RPMI8226 (cell line): Measurements from ENCODE around the gene KIAA0825.
A peak's percentile ranks its signal among the peaks of the same experiment; 100 is the strongest.

Experiments used
- DNase-seq: peaks from one replicate; pipeline ENCODE4 v3.0.0-alpha.2; 2015

The KIAA0825 gene

GRCh38 chr5:94508461-94509148 is 109.8 kb downstream of the KIAA0825 start:
- no peak for DNase-seq

- no peak for DNase-seq
Measured at GRCh38 chr5:94505327-94506068, 112.9 kb downstream of the KIAA0825 start.

GRCh38 chr5:94503677-94504076 is 114.7 kb downstream of the KIAA0825 start:
- DNase-seq: no peak

- no peak for DNase-seq
Measured at GRCh38 chr5:94501365-94501764, 117.0 kb downstream of the KIAA0825 start.

- no peak for DNase-seq
Measured at GRCh38 chr5:94499806-94500205, 118.6 kb downstream of the KIAA0825 start.

- DNase-seq: no peak
Measured at GRCh38 chr5:94498199-94498598, 120.2 kb downstream of the KIAA0825 start.

GRCh38 chr5:94485067-94485466 is 133.3 kb downstream of the KIAA0825 start:
- DNase-seq: no peak

- no peak for DNase-seq
Measured at GRCh38 chr5:94481059-94481458, 137.3 kb downstream of the KIAA0825 start.

- DNase-seq: no peak
Measured at GRCh38 chr5:94480486-94480885, 137.9 kb downstream of the KIAA0825 start.

GRCh38 chr5:94473936-94474335 is 144.5 kb downstream of the KIAA0825 start:
- no peak for DNase-seq

GRCh38 chr5:94471521-94471920 is 146.9 kb downstream of the KIAA0825 start:
- DNase-seq: no peak

GRCh38 chr5:94470802-94471201 is 147.6 kb downstream of the KIAA0825 start:
- no peak for DNase-seq

GRCh38 chr5:94469894-94470329 is 148.5 kb downstream of the KIAA0825 start:
- no peak for DNase-seq

- DNase-seq: no peak
Measured at GRCh38 chr5:94467954-94468930, 150.2 kb downstream of the KIAA0825 start.

- DNase-seq: no peak
Measured at GRCh38 chr5:94467346-94467953, 151.0 kb downstream of the KIAA0825 start.

- no peak for DNase-seq
Measured at GRCh38 chr5:94463739-94464138, 154.7 kb downstream of the KIAA0825 start.

GRCh38 chr5:94461131-94461530 is 157.3 kb downstream of the KIAA0825 start:
- DNase-seq: peak; percentile 0

GRCh38 chr5:94459915-94460314 is 158.5 kb downstream of the KIAA0825 start:
- peak; percentile 2 for DNase-seq

GRCh38 chr5:94457788-94458187 is 160.6 kb downstream of the KIAA0825 start:
- DNase-seq: peak; percentile 0

GRCh38 chr5:94445726-94446125 is 172.7 kb downstream of the KIAA0825 start:
- no peak for DNase-seq

GRCh38 chr5:94442991-94443390 is 175.4 kb downstream of the KIAA0825 start:
- no peak for DNase-seq

- DNase-seq: no peak
Measured at GRCh38 chr5:94442076-94442475, 176.3 kb downstream of the KIAA0825 start.

GRCh38 chr5:94440015-94440414 is 178.4 kb downstream of the KIAA0825 start:
- no peak for DNase-seq
